GM12892 (cell line): Measurements from ENCODE around the gene APPL1.

Experiments used
- POLR2A ChIP-seq: IDR thresholded peaks from 2 replicates; pipeline ENCODE4 v1.6.1; 2011; ENCODE audit warnings: low read depth, low read length, control low read depth
- POLR2AphosphoS5 ChIP-seq: IDR thresholded peaks from 2 replicates; pipeline ENCODE4 v1.6.1; 2011; ENCODE audit warnings: low read depth, low read length, control low read depth
- TAF1 ChIP-seq: IDR thresholded peaks from 2 replicates; pipeline ENCODE4 v1.6.1; 2011; ENCODE audit warnings: low read depth, mild to moderate bottlenecking, control low read depth, low read length, borderline replicate concordance

GRCh38 chr3:57292159-57292896 is 64.8 kb downstream of the APPL1 start, which contains the start of gene ASB14:
- TF ChIP-seq POLR2A (no peak), TAF1 (no peak), POLR2AphosphoS5 (no peak)
